Skin of body (tissue), 3 donors: ENCODE results near the gene PLEKHS1. TPM values are rescaled to one million over a fixed set of nuclear protein-coding genes. Genes with fewer than 3 reads are reported as not detected.
A peak's percentile ranks its signal among the peaks of the same experiment; 100 is the strongest.
"Not testable (repeated sequence)": the region's sequence is repeated elsewhere in the genome, so short reads cannot be mapped to it uniquely, and the experiment has no call there.

ENCODE experiments used
- DNase-seq: peaks from one replicate; lab custom pipeline; 2025; lab: John Stamatoyannopoulos, UW
- small RNA-seq: library from RNA; depleted of rRNA; stranded (forward); fragments of <200 nt; gene quantifications from one replicate; pipeline ENCODE3, GENCODE V24; 2014; ENCODE audit warnings: low replicate concordance
- total RNA-seq: library from RNA; depleted of rRNA; stranded (reverse); fragments of >200 nt; gene quantifications from one replicate; pipeline ENCODE4 v1.2.3, GENCODE V29; 2014

Gene PLEKHS1
- total RNA-seq, 1 donor from 2014 or later, result not detected

GRCh38 chr10:113788604-113789083 is 37.2 kb downstream of the PLEKHS1 start:
- DNase-seq, result peak; percentile 61

- no peak for DNase-seq
Observed at GRCh38 chr10:113791691-113792090, 40.2 kb downstream of the PLEKHS1 start.

DNA sequence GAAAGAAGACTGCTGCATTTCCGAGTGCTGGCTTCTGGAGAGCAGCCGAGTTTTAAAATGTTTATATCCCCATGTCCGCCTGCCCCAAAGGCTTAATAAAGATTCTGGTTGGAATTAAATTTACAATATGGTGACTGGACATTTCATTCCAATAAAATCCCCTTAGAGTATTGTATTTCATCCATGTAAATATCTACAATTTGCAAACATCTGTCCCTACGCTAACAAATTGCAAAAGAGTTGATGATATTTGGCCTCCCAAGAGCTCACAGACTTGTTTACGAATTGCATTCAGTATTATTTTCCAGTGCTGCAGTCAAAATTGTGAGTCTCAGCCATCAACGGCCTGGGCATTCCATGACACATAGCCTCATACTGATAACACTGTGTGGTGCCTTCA is 50.1 kb downstream of the PLEKHS1 start:
- peak; percentile 77 for DNase-seq

DNA sequence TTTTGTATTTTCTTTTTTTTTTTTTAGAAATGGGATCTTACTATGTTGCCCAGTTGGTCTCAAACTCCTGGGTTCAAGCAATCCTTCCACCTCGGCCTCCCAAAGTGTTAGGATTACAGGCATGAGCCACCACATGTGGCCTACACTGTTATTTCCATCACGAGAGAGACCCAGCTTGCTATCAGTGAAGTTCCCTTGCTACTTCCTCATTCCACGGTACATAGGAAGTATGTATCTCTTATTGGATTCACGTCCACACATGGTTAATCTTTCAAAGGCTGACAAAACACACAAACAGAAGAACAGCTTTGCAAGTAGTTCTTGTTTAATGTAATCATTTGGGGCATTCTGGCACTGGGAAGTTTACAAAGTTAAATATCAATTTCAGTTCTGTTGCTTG is 51.5 kb downstream of the PLEKHS1 start:
- DNase-seq, result no peak

DNA sequence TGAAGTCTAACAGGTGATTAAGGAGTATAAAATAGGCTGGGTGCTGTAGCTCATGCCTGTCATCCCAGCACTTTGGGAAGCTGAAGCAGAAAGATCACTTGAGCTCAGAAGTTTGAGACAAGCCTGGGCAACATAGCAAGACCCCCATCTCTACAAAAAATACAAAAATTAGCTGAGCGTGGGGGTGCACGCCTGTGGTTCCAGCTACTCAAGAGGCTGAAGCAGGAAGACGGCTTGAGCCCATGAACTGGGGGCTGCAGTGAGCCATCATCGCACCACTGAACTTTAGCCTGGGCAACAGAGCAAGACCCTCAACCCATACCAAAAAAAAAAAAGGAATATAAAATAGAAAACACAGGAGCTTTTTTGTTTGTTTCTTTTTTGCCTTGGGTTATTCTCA is 55.0 kb downstream of the PLEKHS1 start:
- no peak for DNase-seq

- no peak for DNase-seq
Observed at GRCh38 chr10:113808168-113808567, 56.7 kb downstream of the PLEKHS1 start.

DNA sequence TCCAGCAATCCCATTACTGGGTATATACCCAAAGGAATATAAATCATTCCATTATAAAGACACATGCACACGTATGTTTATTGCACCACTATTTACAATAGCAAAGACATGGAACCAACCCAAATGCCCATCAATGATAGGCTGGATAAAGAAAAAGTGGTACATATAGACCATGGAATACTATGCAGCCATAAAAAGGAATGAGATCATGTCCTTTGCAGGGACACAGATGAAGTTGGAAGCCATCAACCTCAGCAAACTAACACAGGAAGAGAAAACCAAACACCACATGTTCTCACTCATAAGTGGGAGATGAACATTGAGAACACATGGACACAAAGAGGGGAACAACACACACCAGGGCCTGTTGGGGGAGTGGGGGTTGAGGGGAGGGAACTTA is 63.2 kb downstream of the PLEKHS1 start:
- DNase-seq, result not testable (repeated sequence)

GRCh38 chr10:113819989-113820388 is 68.5 kb downstream of the PLEKHS1 start:
- no peak for DNase-seq

DNA sequence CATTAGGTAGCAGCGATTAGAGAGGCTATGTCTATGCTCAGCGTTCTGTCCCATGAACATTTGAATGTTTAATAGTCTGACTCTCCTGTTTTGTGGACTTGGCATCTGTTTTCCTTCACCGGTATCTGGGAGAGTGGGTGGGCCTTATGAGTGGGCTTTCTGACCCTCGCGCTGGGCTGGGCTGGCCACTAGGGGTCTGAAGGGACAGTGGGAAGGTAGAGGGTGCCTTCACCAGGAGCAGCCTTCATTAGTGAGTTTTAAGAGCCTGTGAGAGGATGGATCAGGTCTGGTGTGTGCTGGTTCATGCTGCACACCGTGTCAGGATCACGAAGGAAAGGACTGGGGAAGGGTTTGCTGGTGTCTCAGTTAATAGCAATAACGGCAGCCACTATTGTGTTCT is 69.0 kb downstream of the PLEKHS1 start:
- no peak for DNase-seq

DNA sequence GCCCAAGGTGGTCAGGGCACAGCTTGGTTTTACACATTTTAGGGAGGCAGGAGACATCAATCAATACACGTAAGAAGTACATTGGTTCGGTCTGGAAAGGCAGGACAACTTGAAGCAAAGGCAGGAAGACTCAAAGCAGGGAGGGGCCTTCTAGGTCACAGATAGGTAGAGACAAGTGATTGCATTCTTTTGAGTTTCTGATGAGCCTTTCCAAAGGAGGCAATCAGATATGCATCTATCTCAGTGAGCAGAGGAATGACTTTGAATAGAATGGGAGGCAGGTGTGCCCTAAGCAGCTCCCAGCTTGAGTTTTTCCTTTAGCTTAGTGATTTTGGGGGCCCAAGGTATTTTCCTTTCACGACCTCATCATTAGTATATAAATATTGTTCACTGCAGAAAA is 69.8 kb downstream of the PLEKHS1 start:
- not testable (repeated sequence) for DNase-seq

GRCh38 chr10:113822174-113822573 is 70.7 kb downstream of the PLEKHS1 start:
- no peak for DNase-seq

- DNase-seq, result no peak
Observed at GRCh38 chr10:113823389-113823788, 71.9 kb downstream of the PLEKHS1 start.

GRCh38 chr10:113825791-113826190 is 74.3 kb downstream of the PLEKHS1 start:
- no peak for DNase-seq

GRCh38 chr10:113828567-113828966 is 77.1 kb downstream of the PLEKHS1 start:
- DNase-seq, result not testable (repeated sequence)

Small RNA genes within 50 kb of the gene (small RNA-seq; reads per million reads assigned to genes)
- not detected for gene RF00560

Other genes with a start within 250 kb of the PLEKHS1 start
- not detected for gene HABP2, start 198.6 kb upstream of the PLEKHS1 start, total RNA-seq
- gene NRAP, start 87.6 kb upstream of the PLEKHS1 start, total RNA-seq, result 13.6 TPM
- gene CASP7, start 71.8 kb upstream of the PLEKHS1 start, total RNA-seq, result 21.8 TPM
- 8.2 TPM for gene DCLRE1A, start 102.4 kb downstream of the PLEKHS1 start, total RNA-seq
- gene NHLRC2, start 103.0 kb downstream of the PLEKHS1 start, total RNA-seq, result 22.7 TPM